Liver (tissue), 9 donors: Measurements from ENCODE around the gene IKZF3. TPM values are rescaled to one million over a fixed set of nuclear protein-coding genes. Genes with fewer than 3 reads are reported as not detected.

Source experiments
- DNase-seq: peaks from one replicate; pipeline ENCODE4 v3.0.0-alpha.2; 2017; ENCODE audit warnings: low spot score
- H3K27ac ChIP-seq, 2 donors: one replicate each; pipeline ENCODE4 v1.7.0; 2013; ENCODE audit warnings: inconsistent platforms in 2 of 2, low read length in 2 of 2, control low read depth in 1 of 2, low read depth in 1 of 2, mild to moderate bottlenecking in 1 of 2
- H3K27me3 ChIP-seq, 4 donors: one replicate each; pipeline versions ENCODE4 v1.6.1 to v1.7.0; 2013; ENCODE audit warnings: low read length in 3 of 4, inconsistent platforms in 1 of 4, mild to moderate bottlenecking in 1 of 4, moderate library complexity in 1 of 4; ENCODE audit not compliant: control insufficient read depth in 4 of 4, insufficient read depth in 4 of 4
- H3K36me3 ChIP-seq, 4 donors: one replicate each; pipeline versions ENCODE4 v1.6.1 to v1.7.0; 2013; ENCODE audit warnings: low read length in 3 of 4, mild to moderate bottlenecking in 3 of 4, low read depth in 1 of 4, moderate library complexity in 1 of 4; ENCODE audit not compliant: control insufficient read depth in 4 of 4, insufficient read depth in 3 of 4
- H3K4me1 ChIP-seq, 4 donors: one replicate each; pipeline versions ENCODE4 v1.6.1 to v1.7.0; 2013; ENCODE audit warnings: low read length in 3 of 4, mild to moderate bottlenecking in 3 of 4, moderate library complexity in 1 of 4; ENCODE audit not compliant: control insufficient read depth in 4 of 4, insufficient read depth in 4 of 4
- H3K4me3 ChIP-seq, 3 donors: one replicate each; pipeline versions ENCODE4 v1.6.1 to v1.7.0; 2013; ENCODE audit warnings: low read length in 3 of 3, control low read depth in 1 of 3, low read depth in 1 of 3, mild to moderate bottlenecking in 1 of 3
- H3K9ac ChIP-seq, 2 donors: one replicate each; pipeline ENCODE4 v1.7.0; 2013; ENCODE audit warnings: low read length in 2 of 2, mild to moderate bottlenecking in 2 of 2, moderate library complexity in 2 of 2, control low read depth in 1 of 2, low read depth in 1 of 2
- H3K9me3 ChIP-seq, 4 donors: one replicate each; pipeline versions ENCODE4 v1.6.1 to v1.7.0; 2013; ENCODE audit warnings: low read length in 3 of 4; ENCODE audit not compliant: control insufficient read depth in 4 of 4
- EGR1 ChIP-seq, 2 donors: IDR thresholded peaks; 2 replicates each; pipeline ENCODE4 v1.6.1; 2016 to 2018; ENCODE audit warnings: antibody characterized with exemption in 2 of 2, low read depth in 2 of 2
- FOXA1 ChIP-seq: IDR thresholded peaks from 2 replicates; pipeline ENCODE4 v1.6.1; 2016; ENCODE audit warnings: antibody characterized with exemption
- FOXA2 ChIP-seq: IDR thresholded peaks from 2 replicates; pipeline ENCODE4 v1.6.1; 2016; ENCODE audit warnings: antibody characterized with exemption
- GABPA ChIP-seq, 2 donors: IDR thresholded peaks in 1 of 2; conservative IDR thresholded peaks in 1 of 2; 2 replicates each; pipeline ENCODE4 v1.6.1; 2016; ENCODE audit warnings: antibody characterized with exemption in 2 of 2, mild to moderate bottlenecking in 1 of 2, moderate library complexity in 1 of 2
- HNF4A ChIP-seq, 2 donors: conservative IDR thresholded peaks; 2 replicates each; pipeline ENCODE4 v1.6.1; 2016; ENCODE audit warnings: antibody characterized with exemption in 2 of 2, mild to moderate bottlenecking in 2 of 2
- HNF4G ChIP-seq: IDR thresholded peaks from 2 replicates; pipeline ENCODE4 v1.6.1; 2016; ENCODE audit warnings: antibody characterized with exemption
- JUND ChIP-seq, 2 donors: IDR thresholded peaks; 2 replicates each; pipeline ENCODE4 v1.6.1; 2016; ENCODE audit warnings: antibody characterized with exemption in 2 of 2
- NR2F2 ChIP-seq: IDR thresholded peaks from 2 replicates; pipeline ENCODE4 v1.6.1; 2016; ENCODE audit warnings: antibody characterized with exemption
- RAD21 ChIP-seq, 2 donors: IDR thresholded peaks; 2 replicates each; pipeline ENCODE4 v1.6.1; 2016; ENCODE audit warnings: antibody characterized with exemption in 2 of 2, mild to moderate bottlenecking in 2 of 2
- RXRA ChIP-seq, 2 donors: IDR thresholded peaks; 2 replicates each; pipeline ENCODE4 v1.6.1; 2017 to 2018; ENCODE audit warnings: antibody characterized with exemption in 2 of 2, mild to moderate bottlenecking in 1 of 2
- SP1 ChIP-seq: IDR thresholded peaks from 2 replicates; pipeline ENCODE4 v1.6.1; 2018; ENCODE audit warnings: antibody characterized with exemption, mild to moderate bottlenecking
- TAF1 ChIP-seq: conservative IDR thresholded peaks from 2 replicates; pipeline ENCODE4 v1.6.1; 2016; ENCODE audit warnings: antibody characterized with exemption, mild to moderate bottlenecking
- YY1 ChIP-seq: IDR thresholded peaks from 2 replicates; pipeline ENCODE4 v1.6.1; 2016; ENCODE audit warnings: antibody characterized with exemption, mild to moderate bottlenecking
- WGBS: extraction: QIAGEN DNeasy Blood & Tissue Kit; methylation state at CpG from one replicate; pipeline ENCODE4 v1.1.7; 2013; 5-methylcytosine and 5-hydroxymethylcytosine counted together
- polyA plus RNA-seq, 2 donors: library from polyadenylated mRNA; stranded (reverse) in 1 of 2; unstranded in 1 of 2; fragments of 200-250 nt in 1 of 2; fragments of >200 nt in 1 of 2; fragmentation: Nextera tagmentation in 1 of 2; extraction: Ambion mirVana in 1 of 2; gene quantifications; one replicate each; pipeline versions ENCODE4 v1.2.1 to v1.2.3, GENCODE V29; 2013 to 2015
- total RNA-seq, 2 donors: library from RNA; depleted of rRNA; stranded (reverse); fragments of >200 nt; gene quantifications; one replicate each; pipeline ENCODE4 v1.2.3, GENCODE V29; 2014
- TF ChIP-seq, protein P1 (sequence below): fragments of 150-350 bp; IDR thresholded peaks from 2 replicates; pipeline ENCODE4 v1.5.1; 2017; ENCODE audit warnings: improper control_type of control experiment, low read depth, low read length; ENCODE audit not compliant: missing input control
- TF ChIP-seq, protein P2 (sequence below): IDR thresholded peaks from 2 replicates; pipeline ENCODE4 v1.6.1; 2016; ENCODE audit warnings: antibody characterized with exemption
- TF ChIP-seq, protein P3 (sequence below): IDR thresholded peaks from 2 replicates; pipeline ENCODE4 v1.6.1; 2016; ENCODE audit warnings: antibody characterized with exemption
- TF ChIP-seq, protein P4 (sequence below): IDR thresholded peaks from 2 replicates; pipeline ENCODE4 v1.6.1; 2016; ENCODE audit warnings: antibody characterized with exemption
- TF ChIP-seq, protein P5 (sequence below): IDR thresholded peaks from 2 replicates; pipeline ENCODE4 v1.6.1; 2016; ENCODE audit warnings: antibody characterized with exemption, mild to moderate bottlenecking
- donor health status: healthy.
- donor health status: healthy.
- donor health status: healthy.
- donor health status: healthy.
- donor health status: healthy.

Gene IKZF3
- total and polyA plus RNA-seq, 4 donors, result 0.32 to 2.3 (median 0.83) TPM

DNA sequence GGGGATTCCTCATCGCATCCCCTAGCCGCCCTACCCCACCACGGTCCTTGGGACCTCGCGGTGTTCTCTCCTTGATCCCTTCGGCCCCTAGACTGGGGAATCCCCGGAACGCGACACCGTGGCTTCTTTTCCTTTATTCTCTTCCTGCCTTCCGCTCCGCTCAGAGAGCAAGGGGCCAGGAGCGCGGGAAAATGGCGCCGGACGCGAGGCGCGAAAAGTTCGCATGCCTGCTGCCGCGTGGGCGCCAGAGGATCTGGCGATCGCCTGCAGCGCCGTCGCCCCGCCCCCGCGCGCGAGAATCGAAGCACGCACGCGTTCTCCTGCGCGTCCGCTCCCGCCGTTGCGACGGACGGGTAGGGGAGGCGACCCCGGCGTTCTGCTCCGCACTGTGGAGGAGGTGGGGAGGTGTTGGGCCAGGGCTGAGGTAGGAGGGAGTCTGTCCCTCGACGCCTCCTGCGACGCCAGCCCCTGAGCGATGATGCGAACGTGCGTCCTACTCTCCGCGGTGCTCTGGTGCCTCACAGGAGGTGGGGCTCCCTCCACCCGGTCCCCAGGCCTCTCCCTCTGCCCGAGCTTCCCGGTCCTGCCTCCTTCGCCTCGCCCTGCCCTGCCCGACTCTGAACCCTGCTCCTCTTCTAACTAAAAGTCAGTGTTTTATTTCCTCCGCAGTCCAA, 3.9 kb upstream of the IKZF3 start, which contains the start of gene ZPBP2:
Gene ZPBP2, plus strand, starts transcription at position 323 of the 674 bp plus-strand sequence. Its CDS starts 153 bp downstream, at position 476.
- Histone ChIP-seq H3K4me1 (peaks cover 5 to 10% (median 6%) of the 10 kb centered on the region in 4 donors), H3K27ac (no peak within 1 kb of the TSS), H3K4me3 (peak within 1 kb of the TSS in 1 of 3 donors; percentile 4), H3K27me3 (no peaks in the 10 kb centered on the region), H3K9ac (no peak within 1 kb of the TSS), H3K9me3 (no peaks in the 10 kb centered on the region), H3K36me3 (no peaks in the 10 kb centered on the region)
- no peak for DNase-seq
- TF ChIP-seq, protein P1, sequence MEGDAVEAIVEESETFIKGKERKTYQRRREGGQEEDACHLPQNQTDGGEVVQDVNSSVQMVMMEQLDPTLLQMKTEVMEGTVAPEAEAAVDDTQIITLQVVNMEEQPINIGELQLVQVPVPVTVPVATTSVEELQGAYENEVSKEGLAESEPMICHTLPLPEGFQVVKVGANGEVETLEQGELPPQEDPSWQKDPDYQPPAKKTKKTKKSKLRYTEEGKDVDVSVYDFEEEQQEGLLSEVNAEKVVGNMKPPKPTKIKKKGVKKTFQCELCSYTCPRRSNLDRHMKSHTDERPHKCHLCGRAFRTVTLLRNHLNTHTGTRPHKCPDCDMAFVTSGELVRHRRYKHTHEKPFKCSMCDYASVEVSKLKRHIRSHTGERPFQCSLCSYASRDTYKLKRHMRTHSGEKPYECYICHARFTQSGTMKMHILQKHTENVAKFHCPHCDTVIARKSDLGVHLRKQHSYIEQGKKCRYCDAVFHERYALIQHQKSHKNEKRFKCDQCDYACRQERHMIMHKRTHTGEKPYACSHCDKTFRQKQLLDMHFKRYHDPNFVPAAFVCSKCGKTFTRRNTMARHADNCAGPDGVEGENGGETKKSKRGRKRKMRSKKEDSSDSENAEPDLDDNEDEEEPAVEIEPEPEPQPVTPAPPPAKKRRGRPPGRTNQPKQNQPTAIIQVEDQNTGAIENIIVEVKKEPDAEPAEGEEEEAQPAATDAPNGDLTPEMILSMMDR, result no peak
- no peak for TF ChIP-seq HNF4A (conservative IDR thresholded peaks at IDR 0.05)
- TF ChIP-seq, protein P2, sequence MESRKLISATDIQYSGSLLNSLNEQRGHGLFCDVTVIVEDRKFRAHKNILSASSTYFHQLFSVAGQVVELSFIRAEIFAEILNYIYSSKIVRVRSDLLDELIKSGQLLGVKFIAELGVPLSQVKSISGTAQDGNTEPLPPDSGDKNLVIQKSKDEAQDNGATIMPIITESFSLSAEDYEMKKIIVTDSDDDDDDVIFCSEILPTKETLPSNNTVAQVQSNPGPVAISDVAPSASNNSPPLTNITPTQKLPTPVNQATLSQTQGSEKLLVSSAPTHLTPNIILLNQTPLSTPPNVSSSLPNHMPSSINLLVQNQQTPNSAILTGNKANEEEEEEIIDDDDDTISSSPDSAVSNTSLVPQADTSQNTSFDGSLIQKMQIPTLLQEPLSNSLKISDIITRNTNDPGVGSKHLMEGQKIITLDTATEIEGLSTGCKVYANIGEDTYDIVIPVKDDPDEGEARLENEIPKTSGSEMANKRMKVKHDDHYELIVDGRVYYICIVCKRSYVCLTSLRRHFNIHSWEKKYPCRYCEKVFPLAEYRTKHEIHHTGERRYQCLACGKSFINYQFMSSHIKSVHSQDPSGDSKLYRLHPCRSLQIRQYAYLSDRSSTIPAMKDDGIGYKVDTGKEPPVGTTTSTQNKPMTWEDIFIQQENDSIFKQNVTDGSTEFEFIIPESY, result no peak
- TF ChIP-seq EGR1 (IDR thresholded peaks at IDR 0.05; ENCODE audit: low read depth in 2 of 2), result no peak
- TF ChIP-seq YY1, result no peak
- no peak for TF ChIP-seq HNF4G
- TF ChIP-seq FOXA2, result no peak
- TF ChIP-seq, protein P3, sequence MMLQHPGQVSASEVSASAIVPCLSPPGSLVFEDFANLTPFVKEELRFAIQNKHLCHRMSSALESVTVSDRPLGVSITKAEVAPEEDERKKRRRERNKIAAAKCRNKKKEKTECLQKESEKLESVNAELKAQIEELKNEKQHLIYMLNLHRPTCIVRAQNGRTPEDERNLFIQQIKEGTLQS, result no peak
- no peak for TF ChIP-seq NR2F2
- TF ChIP-seq RAD21 (IDR thresholded peaks at IDR 0.05), result no peak
- no peak for TF ChIP-seq JUND (IDR thresholded peaks at IDR 0.05)
- no peak for TF ChIP-seq RXRA (IDR thresholded peaks at IDR 0.05)
- no peak for TF ChIP-seq SP1
- TF ChIP-seq TAF1, result no peak
- TF ChIP-seq, protein P4, sequence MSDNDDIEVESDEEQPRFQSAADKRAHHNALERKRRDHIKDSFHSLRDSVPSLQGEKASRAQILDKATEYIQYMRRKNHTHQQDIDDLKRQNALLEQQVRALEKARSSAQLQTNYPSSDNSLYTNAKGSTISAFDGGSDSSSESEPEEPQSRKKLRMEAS, result no peak
- no peak for TF ChIP-seq GABPA (IDR thresholded peaks at IDR 0.05 in 1 of 2, conservative IDR thresholded peaks at IDR 0.05 in 1 of 2)
- TF ChIP-seq FOXA1, result no peak
- TF ChIP-seq, protein P5, sequence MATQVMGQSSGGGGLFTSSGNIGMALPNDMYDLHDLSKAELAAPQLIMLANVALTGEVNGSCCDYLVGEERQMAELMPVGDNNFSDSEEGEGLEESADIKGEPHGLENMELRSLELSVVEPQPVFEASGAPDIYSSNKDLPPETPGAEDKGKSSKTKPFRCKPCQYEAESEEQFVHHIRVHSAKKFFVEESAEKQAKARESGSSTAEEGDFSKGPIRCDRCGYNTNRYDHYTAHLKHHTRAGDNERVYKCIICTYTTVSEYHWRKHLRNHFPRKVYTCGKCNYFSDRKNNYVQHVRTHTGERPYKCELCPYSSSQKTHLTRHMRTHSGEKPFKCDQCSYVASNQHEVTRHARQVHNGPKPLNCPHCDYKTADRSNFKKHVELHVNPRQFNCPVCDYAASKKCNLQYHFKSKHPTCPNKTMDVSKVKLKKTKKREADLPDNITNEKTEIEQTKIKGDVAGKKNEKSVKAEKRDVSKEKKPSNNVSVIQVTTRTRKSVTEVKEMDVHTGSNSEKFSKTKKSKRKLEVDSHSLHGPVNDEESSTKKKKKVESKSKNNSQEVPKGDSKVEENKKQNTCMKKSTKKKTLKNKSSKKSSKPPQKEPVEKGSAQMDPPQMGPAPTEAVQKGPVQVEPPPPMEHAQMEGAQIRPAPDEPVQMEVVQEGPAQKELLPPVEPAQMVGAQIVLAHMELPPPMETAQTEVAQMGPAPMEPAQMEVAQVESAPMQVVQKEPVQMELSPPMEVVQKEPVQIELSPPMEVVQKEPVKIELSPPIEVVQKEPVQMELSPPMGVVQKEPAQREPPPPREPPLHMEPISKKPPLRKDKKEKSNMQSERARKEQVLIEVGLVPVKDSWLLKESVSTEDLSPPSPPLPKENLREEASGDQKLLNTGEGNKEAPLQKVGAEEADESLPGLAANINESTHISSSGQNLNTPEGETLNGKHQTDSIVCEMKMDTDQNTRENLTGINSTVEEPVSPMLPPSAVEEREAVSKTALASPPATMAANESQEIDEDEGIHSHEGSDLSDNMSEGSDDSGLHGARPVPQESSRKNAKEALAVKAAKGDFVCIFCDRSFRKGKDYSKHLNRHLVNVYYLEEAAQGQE, result no peak
- 26% methylated on average over 67 of the region's 67 CpGs for WGBS
